Lung microvascular endothelial cell (primary cell): ENCODE data around the gene FRAT1. TPM values are rescaled to one million over a fixed set of nuclear protein-coding genes. Genes with fewer than 3 reads are reported as not detected.

Source experiments
- DNase-seq, 2 donors: peaks; one replicate each; pipeline versions ENCODE4 v3.0.0 to v3.0.0-alpha.2; 2010; ENCODE audit warnings: low read depth in 2 of 2
- total RNA-seq: library from RNA; depleted of rRNA; stranded (reverse); fragments of >200 nt; gene quantifications from 2 replicates; pipeline ENCODE4 v1.2.1, GENCODE V29; 2014

FRAT1 gene
- total RNA-seq, 1 donor from 2014 or later: 5.8 TPM

- no peak for DNase-seq
Measured at GRCh38 chr10:97307866-97308780, 10.9 kb upstream of the FRAT1 start.

GRCh38 chr10:97311111-97311626 is 7.9 kb upstream of the FRAT1 start:
- no peak for DNase-seq

GRCh38 chr10:97312897-97313296 is 6.2 kb upstream of the FRAT1 start:
- no peak for DNase-seq

GRCh38 chr10:97314671-97315070 is 4.4 kb upstream of the FRAT1 start:
- no peak for DNase-seq

GRCh38 chr10:97319671-97320479 is 804 bp downstream of the FRAT1 start:
- peak; percentile 22 to 38 for DNase-seq

DNA sequence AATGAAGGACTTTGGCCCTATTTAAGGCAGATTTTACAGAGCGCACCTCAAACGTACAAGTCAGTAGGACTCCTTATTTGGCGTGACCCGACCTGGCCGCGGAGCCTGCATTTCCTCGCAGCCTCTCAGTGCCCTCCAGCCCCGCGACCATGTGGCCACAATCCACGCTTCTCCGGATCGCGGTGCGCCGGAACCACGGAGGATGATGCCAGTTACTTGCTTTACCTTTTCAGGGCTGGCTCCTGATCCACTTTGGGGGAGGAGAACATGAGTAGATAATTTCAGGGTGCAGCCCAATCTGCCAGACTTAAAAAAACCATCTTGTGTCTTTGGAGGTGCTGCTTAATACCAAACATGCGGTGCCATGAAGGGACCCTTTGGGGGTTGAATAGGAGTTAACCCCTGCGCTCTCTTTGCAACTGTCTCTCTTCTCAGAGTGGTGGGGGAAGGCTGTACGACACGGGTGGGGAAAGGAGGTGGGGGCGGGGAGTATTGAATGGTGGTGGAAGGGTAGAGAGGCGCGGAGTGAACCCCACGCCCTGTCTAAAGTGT is 1.5 kb downstream of the FRAT1 start:
- peak; percentile 10 to 12 for DNase-seq

GRCh38 chr10:97321032-97321803 is 2.1 kb downstream of the FRAT1 start:
- DNase-seq: peak; percentile 11 to 27

DNA sequence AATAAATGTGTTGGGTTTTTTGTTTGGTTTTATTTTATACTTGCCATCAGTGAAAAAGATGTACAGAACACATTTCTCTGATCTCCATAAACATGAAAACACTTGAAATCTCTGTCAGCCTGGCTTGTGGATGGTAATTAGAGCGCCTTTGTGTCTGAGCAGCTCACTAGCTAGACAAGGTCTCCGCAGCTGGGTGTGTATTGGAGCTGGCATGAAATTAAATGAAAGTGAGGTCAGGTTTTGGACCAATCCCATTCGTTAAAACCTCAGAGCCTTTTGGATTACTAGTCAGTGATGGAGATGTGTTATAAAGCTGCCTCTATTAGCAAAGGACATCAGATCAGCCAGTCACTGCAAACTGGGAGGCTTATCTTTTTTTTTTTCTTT is 2.7 kb downstream of the FRAT1 start:
- no peak for DNase-seq

DNA sequence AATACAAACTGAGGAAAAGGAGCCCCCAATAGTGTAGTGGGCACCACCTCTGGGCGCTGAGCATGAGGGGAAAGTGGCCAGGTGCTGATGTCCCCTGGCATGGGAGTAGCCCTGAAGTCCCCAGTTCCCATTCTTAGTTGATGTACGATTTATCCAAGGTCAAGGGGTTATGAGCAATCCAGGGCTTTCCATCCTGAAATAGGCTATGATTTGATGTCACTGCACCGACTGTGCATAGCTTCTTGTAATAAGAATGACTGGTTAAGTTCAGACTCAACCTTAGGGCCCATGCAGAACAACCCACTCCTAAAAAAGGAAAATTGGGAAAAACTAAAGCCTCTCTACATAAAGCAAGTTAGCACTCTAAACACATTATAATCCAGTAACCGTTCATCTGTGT is 4.4 kb downstream of the FRAT1 start:
- DNase-seq: no peak

DNA sequence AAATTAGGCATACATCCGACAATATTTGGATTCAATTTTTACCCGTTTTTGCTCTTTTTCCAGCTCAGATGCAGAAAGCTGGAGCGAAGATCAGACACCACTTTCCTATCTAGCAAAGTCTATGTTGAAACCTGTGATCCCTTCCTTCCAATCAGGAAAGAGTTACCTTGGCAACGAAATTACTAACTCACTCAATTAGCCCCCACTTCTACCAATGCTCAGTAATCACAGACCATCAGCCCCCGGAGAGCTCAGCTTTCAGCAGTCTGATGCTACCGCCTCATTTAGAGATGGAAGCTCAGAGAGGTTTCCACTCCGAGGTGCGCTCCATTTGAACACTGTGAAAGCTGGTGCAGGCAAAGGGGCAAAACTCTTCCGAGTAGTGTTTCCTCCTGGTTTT is 6.7 kb downstream of the FRAT1 start:
- DNase-seq: no peak

DNA sequence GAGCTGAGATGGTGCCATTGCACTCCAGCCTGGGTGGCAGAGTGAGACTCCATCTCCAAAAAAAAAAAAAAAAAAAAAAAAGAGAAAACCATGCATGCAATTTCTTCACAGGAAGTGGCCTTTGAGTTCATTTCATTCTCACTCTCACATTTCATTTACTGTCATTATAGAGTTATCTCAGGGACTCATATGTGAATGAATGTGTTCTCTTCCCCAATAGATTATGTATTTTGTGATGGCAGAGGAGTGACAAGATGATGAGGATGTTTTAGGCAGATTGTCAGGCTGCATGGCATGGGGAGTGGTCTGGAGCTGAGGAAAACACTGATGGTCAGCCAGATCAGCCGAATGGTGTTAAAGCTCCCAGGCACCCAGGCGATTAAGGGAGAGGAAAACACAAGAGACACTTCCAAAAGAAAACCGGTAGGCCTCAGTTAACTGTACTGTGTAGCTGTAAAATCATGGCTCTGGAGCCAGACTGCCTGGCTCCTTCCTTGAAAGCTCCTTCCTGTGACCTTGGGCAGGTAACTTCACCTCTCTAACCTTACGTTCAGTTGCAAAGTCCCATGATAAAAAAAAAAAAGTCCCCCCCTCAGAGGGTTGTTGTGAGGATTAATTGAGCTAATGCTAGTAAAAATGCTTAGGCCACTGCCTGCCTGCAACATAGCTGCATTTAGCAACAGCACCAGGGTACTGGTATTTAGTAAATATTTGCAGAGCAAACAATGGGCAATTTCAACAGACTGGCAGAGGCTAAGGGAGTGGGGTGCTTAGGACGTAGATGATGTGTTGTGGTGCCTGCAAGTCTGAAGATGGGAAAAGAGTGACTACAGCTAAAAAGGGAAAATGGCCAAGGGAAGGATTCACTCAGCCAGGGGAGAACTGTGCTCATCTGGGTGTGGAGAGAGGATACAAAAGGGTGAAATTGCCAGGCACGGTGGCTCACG is 8.6 kb downstream of the FRAT1 start:
- no peak for DNase-seq

DNA sequence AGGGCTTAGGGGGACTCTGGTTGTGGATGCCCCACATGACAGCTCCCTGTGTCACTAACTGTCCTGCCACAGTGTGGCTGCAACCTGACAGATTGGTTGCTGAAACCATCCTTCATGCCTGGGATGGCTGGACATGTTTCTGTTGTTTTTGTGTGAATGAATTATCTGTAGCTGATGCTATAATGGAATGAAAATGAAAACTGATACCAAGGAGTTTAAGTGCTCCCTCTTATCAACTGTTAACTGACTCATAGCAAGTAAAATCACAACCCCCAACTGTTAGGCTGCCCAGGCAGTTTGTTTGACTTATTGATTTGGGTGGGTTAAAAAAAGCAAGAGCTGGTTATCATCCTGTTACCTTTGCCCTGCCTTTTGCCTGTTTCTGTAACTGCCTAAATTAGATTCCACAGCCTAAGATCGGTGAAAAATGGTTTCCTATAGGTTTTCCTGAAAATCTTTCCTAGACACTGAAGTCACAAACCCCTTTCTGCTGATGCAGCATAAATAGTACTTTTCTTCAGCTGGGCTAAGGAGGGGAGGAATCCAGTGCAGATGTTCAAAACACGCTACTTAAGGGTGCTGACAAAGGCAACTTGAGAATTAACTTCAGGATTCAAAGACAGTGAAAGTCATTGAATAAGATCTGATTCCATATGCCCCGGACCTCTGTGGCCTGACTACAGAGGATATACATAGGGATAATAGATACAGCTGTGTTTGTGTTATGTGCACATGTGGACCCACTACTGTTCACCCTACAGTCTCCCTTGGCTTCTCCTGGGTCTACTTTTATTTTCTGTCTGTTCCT is 9.8 kb downstream of the FRAT1 start:
- no peak for DNase-seq

- no peak for DNase-seq
Measured at GRCh38 chr10:97329766-97330165, 10.7 kb downstream of the FRAT1 start.

DNA sequence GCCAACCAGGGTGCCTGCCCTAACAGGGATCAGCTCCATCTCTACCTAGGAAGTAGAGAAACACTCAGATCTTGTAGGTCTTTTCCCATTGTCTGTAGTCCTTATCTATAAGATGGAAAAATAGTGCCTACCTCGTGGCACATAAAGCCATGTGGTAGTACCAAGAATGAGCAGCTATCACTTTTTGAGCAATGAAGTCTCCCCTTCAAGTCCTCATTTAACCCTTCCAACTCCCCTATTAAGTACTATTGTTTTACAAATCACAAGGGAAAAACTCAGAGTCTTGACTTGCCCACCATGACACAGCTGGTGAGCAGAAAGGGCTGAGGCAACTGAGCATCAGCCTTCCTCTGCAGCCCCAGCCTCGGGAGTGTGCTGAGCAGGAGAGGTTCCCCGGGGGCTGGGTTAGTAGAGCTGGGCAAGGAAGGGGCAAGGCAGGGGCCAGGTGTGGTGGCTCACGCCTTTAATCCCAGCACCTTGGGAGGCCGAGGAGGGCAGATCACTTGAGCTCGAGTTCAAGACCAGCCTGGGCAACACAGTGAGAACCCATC is 12.2 kb downstream of the FRAT1 start:
- DNase-seq: no peak

- DNase-seq: peak; percentile 65 to 84
Measured at GRCh38 chr10:97332591-97333350, 13.7 kb downstream of the FRAT1 start.

GRCh38 chr10:97333351-97333600 is 14.2 kb downstream of the FRAT1 start:
- DNase-seq: peak in 1 of 2 donors; percentile 63

DNA sequence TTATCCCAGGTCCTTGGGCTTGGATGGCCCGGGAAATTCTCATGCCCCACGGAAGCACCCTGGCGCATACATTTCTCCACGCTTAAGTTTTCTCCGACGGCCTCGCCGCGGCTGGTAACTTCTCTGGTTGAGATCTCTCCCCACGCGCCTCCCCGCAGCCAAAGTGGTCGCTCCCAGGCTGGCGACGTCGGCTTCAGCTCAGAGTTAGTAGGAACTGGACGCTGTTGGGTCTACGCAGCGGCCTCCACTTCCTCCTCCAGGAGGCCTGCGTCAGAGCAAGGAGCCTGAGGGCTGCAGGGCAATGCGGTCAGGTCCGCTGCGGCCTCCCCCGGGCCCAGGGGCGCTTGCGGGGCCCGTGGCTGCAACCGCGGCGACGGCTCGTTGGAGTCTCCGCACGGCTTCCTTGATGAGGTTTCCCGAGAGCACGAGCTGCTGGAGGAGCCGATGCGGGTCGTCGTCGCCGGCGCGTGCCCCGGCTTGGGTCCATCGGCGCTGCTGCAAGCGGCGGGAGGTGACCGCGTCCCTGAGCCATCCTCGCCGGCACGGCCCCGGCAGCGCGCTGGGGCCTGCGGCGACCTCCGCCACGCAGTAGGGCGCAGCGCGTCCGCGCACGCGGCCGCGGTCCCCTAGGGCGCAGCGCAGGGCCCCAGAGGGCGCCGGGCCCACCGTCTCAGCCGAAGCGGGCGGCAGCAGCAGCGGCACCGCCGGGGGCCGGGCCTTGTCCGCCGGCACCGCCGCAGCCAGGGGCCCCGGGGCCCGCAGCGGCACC is 14.7 kb downstream of the FRAT1 start:
- peak; percentile 38 to 70 for DNase-seq
